Activated naive CD4-positive, alpha-beta T cell treated with anti-CD3 and anti-CD28 coated beads, Interleukin-2, amount 50 U/mL, for 24 hours (primary cell): ENCODE measurements around the gene SIRT7.

ENCODE experiments used
- H3K27ac Mint-ChIP-seq: one replicate; pipeline ENCODE4 v1.8.0; 2021; ENCODE audit warnings: mild to moderate bottlenecking, mixed read lengths
- H3K27me3 Mint-ChIP-seq: one replicate; pipeline ENCODE4 v1.8.0; 2021; ENCODE audit warnings: mixed read lengths
- H3K36me3 Mint-ChIP-seq: one replicate; pipeline ENCODE4 v1.8.0; 2021; ENCODE audit warnings: mixed read lengths
- H3K4me1 Mint-ChIP-seq: one replicate; pipeline ENCODE4 v1.8.0; 2021; ENCODE audit warnings: mixed read lengths
- H3K4me3 Mint-ChIP-seq: one replicate; pipeline ENCODE4 v1.8.0; 2021; ENCODE audit warnings: mild to moderate bottlenecking, mixed read lengths
- H3K9me3 Mint-ChIP-seq: one replicate; pipeline ENCODE4 v1.8.0; 2021; ENCODE audit warnings: mixed read lengths

The SIRT7 gene

DNA sequence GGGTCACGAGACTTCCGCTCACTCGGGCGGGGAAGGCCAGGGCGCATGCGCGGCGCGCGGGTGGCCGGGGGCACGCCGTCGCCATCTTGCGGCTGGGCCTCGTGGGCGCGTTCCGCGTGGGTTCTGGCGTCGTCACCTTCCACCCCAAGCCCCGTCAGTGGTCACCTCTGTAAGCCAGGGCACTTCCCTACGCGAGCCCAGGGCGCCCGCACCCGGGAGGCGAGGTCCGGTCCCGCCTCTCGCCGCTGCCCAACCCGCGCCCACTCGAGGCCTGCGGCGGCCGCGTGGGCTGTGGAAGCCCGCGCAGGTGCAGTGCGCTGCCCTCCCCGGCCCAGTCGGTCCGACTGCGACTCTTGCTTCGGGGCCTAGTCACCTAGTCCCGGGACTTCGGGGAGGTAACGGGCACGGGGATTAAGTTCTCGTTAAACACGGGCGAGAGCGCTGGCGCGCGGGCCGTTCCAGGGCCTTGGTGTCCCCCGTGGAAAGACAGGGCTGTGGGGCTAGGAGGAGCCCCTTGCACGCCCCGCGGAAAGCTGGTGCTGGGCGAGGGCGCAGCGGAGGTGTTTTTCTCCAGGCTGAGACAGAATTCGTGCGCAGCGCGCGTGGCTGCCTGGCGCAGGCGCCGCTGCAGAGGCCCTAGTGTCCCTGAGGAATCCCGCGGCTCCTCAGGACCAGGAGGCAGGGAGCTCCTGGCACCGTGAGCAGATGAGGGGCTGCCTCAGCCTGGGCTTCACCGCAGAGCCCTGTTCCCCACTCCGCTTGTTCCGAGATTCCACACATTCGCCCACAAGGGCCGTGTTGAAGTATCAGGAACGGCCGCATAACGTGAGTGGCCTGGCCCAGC is 46.4 kb downstream of the SIRT7 start:
- Mint-ChIP-seq H3K4me1 (peaks cover 41% of the 10 kb centered on the region), H3K9me3 (no peaks in the 10 kb centered on the region), H3K36me3 (peaks cover 6% of the 10 kb centered on the region), H3K4me3 (peak overlapping the region; percentile 82), H3K27ac (peak overlapping the region; percentile 97), H3K27me3 (no peaks in the 10 kb centered on the region)

- peak within 1 kb of the TSS; percentile 92 for H3K4me3 Mint-ChIP-seq
- peaks cover 41% of the 10 kb centered on the region for H3K4me1 Mint-ChIP-seq
- H3K9me3 Mint-ChIP-seq = no peaks in the 10 kb centered on the region
- H3K36me3 Mint-ChIP-seq = peaks cover 6% of the 10 kb centered on the region
- H3K27ac Mint-ChIP-seq = peak within 1 kb of the TSS; percentile 97
- no peaks in the 10 kb centered on the region for H3K27me3 Mint-ChIP-seq
Measured at GRCh38 chr17:81870981-81871386, 47.0 kb downstream of the SIRT7 start, which contains the start of gene ARHGDIA. Gene ARHGDIA (minus strand): TSS chr17:81871337. CDS start chr17:81869930, 1,407 bp downstream.

GRCh38 chr17:81870131-81870980 is 47.6 kb downstream of the SIRT7 start:
- peaks cover 41% of the 10 kb centered on the region for H3K4me1 Mint-ChIP-seq
- no peaks in the 10 kb centered on the region for H3K27me3 Mint-ChIP-seq
- H3K27ac Mint-ChIP-seq = peak overlapping the region; percentile 96
- H3K36me3 Mint-ChIP-seq = peaks cover 6% of the 10 kb centered on the region
- H3K4me3 Mint-ChIP-seq = peak overlapping the region; percentile 92
- no peaks in the 10 kb centered on the region for H3K9me3 Mint-ChIP-seq

DNA sequence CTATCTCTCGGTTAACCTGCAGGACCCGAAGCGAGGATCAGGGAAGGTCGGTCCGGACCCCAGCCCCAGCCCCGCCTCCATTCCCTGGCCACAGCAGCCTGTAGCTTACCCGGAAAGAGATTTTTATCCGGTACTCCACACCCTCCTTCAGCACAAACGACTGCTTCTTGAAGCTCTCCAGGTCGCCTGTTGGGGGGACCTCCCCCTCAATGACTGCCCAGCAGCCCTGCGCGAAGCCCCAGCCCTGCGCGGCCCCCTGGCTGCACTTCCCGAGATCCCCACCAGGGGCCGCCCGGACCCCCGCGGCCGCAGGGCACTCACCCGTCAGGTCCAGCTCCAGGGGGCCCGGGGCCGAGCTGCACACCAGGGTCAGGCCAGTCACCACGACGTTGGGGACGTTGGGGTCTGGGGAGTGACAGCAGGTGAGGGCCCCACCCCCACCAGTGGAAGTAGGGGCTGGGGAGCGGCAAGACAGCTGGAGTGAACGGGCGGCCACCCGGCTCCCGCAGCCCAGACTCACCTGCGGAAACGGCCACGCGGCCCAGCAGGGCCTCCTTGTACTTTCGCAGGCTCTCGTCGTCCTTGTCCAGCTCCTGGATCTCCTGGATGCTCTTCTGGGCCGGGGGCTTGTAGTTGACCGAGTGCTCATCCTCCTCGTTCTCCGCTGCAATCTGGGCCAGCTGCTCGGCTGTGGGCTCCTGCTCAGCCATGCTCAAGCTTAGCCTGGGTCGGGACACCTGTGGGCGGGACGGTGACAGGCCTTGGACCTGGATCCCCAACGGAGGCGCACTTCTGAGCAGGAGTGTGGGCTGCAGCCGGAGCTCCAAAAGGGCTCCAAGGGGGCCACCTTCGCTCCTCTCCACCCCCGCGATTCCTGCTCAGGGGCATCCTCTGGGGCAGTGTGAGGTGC is 48.5 kb downstream of the SIRT7 start:
- H3K4me1 Mint-ChIP-seq = peaks cover 41% of the 10 kb centered on the region
- H3K27me3 Mint-ChIP-seq = no peaks in the 10 kb centered on the region
- peaks cover 6% of the 10 kb centered on the region for H3K36me3 Mint-ChIP-seq
- H3K9me3 Mint-ChIP-seq = no peaks in the 10 kb centered on the region
- H3K4me3 Mint-ChIP-seq = peak overlapping the region; percentile 92
- peak overlapping the region; percentile 96 for H3K27ac Mint-ChIP-seq

- Mint-ChIP-seq H3K27ac (peak overlapping the region; percentile 59), H3K4me1 (peaks cover 41% of the 10 kb centered on the region), H3K4me3 (peak overlapping the region; percentile 92), H3K27me3 (no peaks in the 10 kb centered on the region), H3K36me3 (peaks cover 6% of the 10 kb centered on the region), H3K9me3 (no peaks in the 10 kb centered on the region)
Measured at GRCh38 chr17:81868674-81869220, 49.2 kb downstream of the SIRT7 start.

DNA sequence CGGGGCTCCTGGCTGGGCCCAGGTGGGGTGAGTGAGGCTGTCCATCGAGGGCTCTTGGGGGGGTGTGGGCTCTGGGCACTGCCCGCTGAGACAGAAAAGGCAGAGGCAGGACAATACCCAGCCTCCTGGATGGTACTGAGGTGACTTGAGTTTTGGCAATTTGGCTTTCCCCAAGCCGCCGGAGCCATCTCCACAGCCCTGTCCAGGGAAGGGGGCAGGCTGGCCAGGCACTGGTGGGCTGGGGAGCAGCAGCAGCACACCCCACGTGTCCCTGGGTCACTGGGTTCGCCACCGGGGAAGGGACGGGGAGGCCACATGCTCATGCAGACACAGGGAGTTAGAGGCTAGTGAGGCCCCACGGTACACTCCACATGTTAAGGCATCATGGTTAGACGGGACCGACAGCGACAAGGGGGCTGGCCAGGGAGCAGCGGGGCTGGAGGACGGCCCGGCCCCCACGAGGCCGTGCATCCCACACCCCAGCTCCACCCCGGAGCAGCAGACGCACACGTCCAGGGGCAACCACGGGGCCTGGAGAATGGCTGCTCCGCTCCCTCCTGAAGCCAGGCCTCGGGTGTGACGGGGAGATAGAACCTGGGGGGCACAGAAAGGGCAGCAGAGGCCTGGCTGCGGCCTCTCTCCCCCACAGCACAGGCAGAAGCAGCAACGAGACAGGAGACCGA is 49.8 kb downstream of the SIRT7 start:
- H3K36me3 Mint-ChIP-seq = peaks cover 10% of the 10 kb centered on the region
- H3K9me3 Mint-ChIP-seq = no peaks in the 10 kb centered on the region
- H3K4me1 Mint-ChIP-seq = peaks cover 42% of the 10 kb centered on the region
- H3K27me3 Mint-ChIP-seq = no peaks in the 10 kb centered on the region
- peak overlapping the region; percentile 23 for H3K27ac Mint-ChIP-seq
- peak overlapping the region; percentile 61 for H3K4me3 Mint-ChIP-seq

DNA sequence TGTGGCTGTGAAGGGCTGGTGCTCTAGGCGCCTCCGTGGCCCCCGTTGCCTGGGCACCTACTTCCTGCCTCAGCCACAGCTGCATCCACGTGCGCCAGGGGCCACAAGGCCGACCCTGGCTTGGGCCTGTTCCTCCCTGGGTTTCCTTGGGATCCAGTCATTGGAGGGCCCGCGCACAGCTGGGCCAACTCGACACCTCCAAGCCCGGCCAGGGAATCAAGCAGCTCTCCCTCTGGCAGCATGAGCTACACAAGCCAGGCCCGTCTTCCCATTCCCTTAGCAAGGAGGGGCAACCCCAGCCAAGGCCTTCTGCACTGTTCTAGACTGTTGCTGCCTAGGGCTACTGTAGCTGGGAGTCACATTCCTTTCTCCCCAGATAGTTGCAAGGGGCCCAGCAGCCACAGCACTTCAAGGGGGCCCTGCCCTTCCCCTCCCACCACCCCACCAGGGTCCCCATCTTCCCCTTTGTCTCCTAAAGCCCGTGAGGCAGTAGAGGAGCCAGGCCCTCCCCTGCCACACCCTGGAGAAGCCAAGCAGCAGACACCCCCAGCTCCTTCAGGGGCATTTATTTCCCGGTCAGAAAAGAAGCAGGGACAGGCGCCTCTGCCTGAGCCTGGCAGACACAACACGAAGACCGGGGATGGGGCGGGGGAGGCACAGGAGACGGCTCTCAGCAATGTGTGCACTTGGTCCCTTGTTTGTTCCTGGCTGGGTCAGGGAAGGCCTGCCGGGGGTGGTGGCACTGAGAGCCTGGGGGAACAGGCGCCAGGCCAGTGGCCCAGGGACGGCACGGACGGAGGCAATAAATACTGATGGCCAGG is 50.6 kb downstream of the SIRT7 start:
- peak overlapping the region; percentile 41 for H3K27ac Mint-ChIP-seq
- H3K36me3 Mint-ChIP-seq = peaks cover 14% of the 10 kb centered on the region
- H3K9me3 Mint-ChIP-seq = no peaks in the 10 kb centered on the region
- peaks cover 41% of the 10 kb centered on the region for H3K4me1 Mint-ChIP-seq
- H3K27me3 Mint-ChIP-seq = no peaks in the 10 kb centered on the region
- H3K4me3 Mint-ChIP-seq = no peak overlapping the region

DNA sequence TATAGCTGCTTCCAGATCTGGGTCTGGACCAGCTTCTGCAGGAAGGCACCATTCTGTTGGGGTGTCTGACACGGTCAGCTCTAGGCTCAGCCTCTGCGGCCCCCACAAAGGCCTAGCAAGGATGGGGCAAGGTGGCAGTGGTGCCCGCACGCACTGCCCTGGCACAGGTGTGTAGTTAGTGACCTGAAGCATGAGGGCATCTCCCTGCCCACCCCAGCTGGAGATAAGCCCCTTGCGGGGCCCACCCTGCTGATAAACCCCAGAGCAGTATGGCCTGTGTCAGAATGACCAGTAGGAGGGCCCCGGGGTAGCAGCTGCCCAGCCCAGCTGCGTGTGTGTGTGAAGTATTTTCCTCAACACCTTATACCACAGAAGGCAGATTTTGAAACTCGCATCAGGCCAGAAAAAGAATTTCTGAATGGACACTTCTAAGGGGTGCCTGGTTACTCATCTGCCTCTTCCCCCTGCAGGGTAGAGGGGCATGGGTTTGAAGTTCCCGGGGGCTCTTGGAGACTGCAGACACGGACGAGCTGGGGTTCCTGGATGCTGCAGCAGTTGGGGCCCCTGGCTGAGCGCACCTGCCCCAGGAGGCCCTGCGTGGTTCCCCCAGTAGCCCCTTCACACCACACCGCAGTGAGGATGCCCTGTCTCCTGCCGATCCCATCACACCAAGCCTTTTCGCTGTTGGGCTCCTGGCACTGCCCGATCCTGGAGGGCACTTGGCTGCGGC is 51.4 kb downstream of the SIRT7 start:
- H3K9me3 Mint-ChIP-seq = no peaks in the 10 kb centered on the region
- H3K4me1 Mint-ChIP-seq = peaks cover 41% of the 10 kb centered on the region
- H3K27ac Mint-ChIP-seq = no peak overlapping the region
- H3K36me3 Mint-ChIP-seq = peaks cover 14% of the 10 kb centered on the region
- no peaks in the 10 kb centered on the region for H3K27me3 Mint-ChIP-seq
- no peak overlapping the region for H3K4me3 Mint-ChIP-seq

GRCh38 chr17:81865733-81866439 is 52.1 kb downstream of the SIRT7 start:
- Mint-ChIP-seq H3K27me3 (no peaks in the 10 kb centered on the region), H3K4me3 (no peak overlapping the region), H3K27ac (peak overlapping the region; percentile 65), H3K36me3 (peaks cover 14% of the 10 kb centered on the region), H3K4me1 (peaks cover 43% of the 10 kb centered on the region), H3K9me3 (no peaks in the 10 kb centered on the region)

DNA sequence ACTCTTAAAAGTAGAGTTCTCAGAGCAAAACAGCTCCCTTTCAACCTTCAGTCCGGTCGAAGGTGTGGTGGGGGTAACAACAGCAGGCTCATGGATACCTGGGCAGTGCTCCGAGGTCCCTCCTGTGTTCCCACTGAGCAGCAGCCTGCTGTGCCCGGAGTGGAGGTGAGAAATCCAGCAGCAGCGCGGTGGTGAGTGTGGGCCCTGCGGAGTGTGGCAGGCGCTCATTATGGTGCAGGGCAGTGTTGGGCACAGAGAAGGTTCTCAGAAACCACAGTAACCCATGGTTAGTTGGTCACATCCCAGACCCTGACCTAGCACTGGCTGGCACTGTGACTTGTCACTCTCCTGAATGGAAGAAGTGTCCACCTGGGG is 52.6 kb downstream of the SIRT7 start:
- Mint-ChIP-seq H3K27ac (peak overlapping the region; percentile 65), H3K4me1 (peaks cover 43% of the 10 kb centered on the region), H3K27me3 (no peaks in the 10 kb centered on the region), H3K36me3 (peaks cover 14% of the 10 kb centered on the region), H3K4me3 (no peak overlapping the region), H3K9me3 (no peaks in the 10 kb centered on the region)

- Mint-ChIP-seq H3K27me3 (no peaks in the 10 kb centered on the region), H3K4me3 (no peak overlapping the region), H3K27ac (peak overlapping the region; percentile 62), H3K9me3 (no peaks in the 10 kb centered on the region), H3K4me1 (peaks cover 41% of the 10 kb centered on the region), H3K36me3 (peaks cover 14% of the 10 kb centered on the region)
Measured at GRCh38 chr17:81863833-81864768, 53.9 kb downstream of the SIRT7 start.

DNA sequence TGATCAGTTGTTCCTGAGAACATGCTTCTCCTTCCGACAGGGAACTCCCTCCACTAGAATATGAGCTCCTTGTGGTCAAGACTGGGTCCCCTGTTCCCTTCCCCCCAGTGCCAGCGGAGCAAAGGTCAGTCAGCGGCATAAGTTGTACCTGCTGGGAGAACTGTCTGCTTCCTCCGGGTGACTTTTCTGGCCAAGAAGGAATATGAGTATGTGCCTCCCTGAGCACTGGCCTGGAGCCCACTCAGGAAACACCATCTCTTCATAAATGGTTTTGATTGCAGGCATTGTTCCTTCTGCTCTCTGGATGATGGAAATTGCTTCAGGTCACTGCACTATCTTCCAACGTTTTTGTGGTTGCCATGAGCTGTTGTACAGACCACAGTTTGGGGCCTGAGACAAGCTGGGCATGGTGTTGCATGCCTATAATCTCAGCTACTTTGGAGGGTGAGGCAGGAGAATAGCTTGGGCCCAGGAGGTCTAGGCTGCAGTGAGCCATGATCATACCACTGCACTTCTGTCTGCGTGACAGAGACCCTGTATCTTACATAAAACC is 54.8 kb downstream of the SIRT7 start:
- H3K36me3 Mint-ChIP-seq = peaks cover 13% of the 10 kb centered on the region
- H3K9me3 Mint-ChIP-seq = no peaks in the 10 kb centered on the region
- H3K4me3 Mint-ChIP-seq = peak overlapping the region; percentile 80
- peak overlapping the region; percentile 96 for H3K27ac Mint-ChIP-seq
- no peaks in the 10 kb centered on the region for H3K27me3 Mint-ChIP-seq
- peaks cover 45% of the 10 kb centered on the region for H3K4me1 Mint-ChIP-seq
